ENCODE measurements around the gene PCGF1. TPM values are rescaled to one million over a fixed set of nuclear protein-coding genes. Genes with fewer than 3 reads are reported as not detected.
A peak's percentile ranks its signal among the peaks of the same experiment; 100 is the strongest.

The PCGF1 gene
- total and polyA plus RNA-seq, 2 of the 4 experiments (the other 2 are of a cell fraction), result 23.4 to 31.4 TPM

GRCh38 chr2:74525717-74526648, 18.5 kb upstream of the PCGF1 start, which contains the start of gene DQX1:
Gene DQX1 (minus strand): TSS chr2:74526231. CDS start chr2:74525729, 502 bp downstream.
- no peak for TF ChIP-seq CEBPB (IDR thresholded peaks at IDR 0.05; ENCODE audit: low read depth, low read length)
- TF ChIP-seq, protein P1, sequence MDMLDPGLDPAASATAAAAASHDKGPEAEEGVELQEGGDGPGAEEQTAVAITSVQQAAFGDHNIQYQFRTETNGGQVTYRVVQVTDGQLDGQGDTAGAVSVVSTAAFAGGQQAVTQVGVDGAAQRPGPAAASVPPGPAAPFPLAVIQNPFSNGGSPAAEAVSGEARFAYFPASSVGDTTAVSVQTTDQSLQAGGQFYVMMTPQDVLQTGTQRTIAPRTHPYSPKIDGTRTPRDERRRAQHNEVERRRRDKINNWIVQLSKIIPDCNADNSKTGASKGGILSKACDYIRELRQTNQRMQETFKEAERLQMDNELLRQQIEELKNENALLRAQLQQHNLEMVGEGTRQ (IDR thresholded peaks at IDR 0.05; ENCODE audit: low read depth, low read length), result no peak
- no peak for TF ChIP-seq MAZ (IDR thresholded peaks at IDR 0.05; ENCODE audit: borderline replicate concordance, low read depth, low read length)
- TF ChIP-seq, protein P2, sequence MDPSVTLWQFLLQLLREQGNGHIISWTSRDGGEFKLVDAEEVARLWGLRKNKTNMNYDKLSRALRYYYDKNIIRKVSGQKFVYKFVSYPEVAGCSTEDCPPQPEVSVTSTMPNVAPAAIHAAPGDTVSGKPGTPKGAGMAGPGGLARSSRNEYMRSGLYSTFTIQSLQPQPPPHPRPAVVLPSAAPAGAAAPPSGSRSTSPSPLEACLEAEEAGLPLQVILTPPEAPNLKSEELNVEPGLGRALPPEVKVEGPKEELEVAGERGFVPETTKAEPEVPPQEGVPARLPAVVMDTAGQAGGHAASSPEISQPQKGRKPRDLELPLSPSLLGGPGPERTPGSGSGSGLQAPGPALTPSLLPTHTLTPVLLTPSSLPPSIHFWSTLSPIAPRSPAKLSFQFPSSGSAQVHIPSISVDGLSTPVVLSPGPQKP (IDR thresholded peaks at IDR 0.05; ENCODE audit: borderline replicate concordance, low read depth, low read length), result no peak
- no peak for TF ChIP-seq RFX5 (IDR thresholded peaks at IDR 0.05; ENCODE audit: low read depth, low read length)
- TF ChIP-seq SMC3 (IDR thresholded peaks at IDR 0.05; ENCODE audit: low read depth, low read length), result no peak
- TF ChIP-seq FOS (IDR thresholded peaks at IDR 0.05; ENCODE audit: low read depth, low read length), result no peak
- TF ChIP-seq, protein P3, sequence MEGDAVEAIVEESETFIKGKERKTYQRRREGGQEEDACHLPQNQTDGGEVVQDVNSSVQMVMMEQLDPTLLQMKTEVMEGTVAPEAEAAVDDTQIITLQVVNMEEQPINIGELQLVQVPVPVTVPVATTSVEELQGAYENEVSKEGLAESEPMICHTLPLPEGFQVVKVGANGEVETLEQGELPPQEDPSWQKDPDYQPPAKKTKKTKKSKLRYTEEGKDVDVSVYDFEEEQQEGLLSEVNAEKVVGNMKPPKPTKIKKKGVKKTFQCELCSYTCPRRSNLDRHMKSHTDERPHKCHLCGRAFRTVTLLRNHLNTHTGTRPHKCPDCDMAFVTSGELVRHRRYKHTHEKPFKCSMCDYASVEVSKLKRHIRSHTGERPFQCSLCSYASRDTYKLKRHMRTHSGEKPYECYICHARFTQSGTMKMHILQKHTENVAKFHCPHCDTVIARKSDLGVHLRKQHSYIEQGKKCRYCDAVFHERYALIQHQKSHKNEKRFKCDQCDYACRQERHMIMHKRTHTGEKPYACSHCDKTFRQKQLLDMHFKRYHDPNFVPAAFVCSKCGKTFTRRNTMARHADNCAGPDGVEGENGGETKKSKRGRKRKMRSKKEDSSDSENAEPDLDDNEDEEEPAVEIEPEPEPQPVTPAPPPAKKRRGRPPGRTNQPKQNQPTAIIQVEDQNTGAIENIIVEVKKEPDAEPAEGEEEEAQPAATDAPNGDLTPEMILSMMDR (conservative IDR thresholded peaks at IDR 0.05; ENCODE audit: low read depth, low read length), result no peak
- TF ChIP-seq POLR2A (IDR thresholded peaks at IDR 0.05; ENCODE audit: low read depth, low read length), result no peak
- no peak for TF ChIP-seq CHD1 (IDR thresholded peaks at IDR 0.05; ENCODE audit: low read depth, low read length)
- TF ChIP-seq RAD21 (IDR thresholded peaks at IDR 0.05; ENCODE audit: low read length), result no peak
- no peak for TF ChIP-seq MXI1 (IDR thresholded peaks at IDR 0.05; ENCODE audit: borderline replicate concordance, low read depth, low read length)
- no peak for TF ChIP-seq BHLHE40 (IDR thresholded peaks at IDR 0.05; ENCODE audit: low read depth, low read length)
- TF ChIP-seq RCOR1 (IDR thresholded peaks at IDR 0.05; ENCODE audit: insufficient replicate concordance, low read length), result no peak
- ChIA-PET CTCF (no interaction called here), POLR2A (ENCODE audit: unreplicated experiment) (interaction anchor here (0.6 kb wide), 1 partner anchor 523 kb away, joined by 3 read pairs; no protein-coding TSS in a partner anchor)
- no peak within 1 kb of the TSS for H3K56ac ChIP-seq (ENCODE audit: extremely low read depth, insufficient read depth, low read length)
- DNase-seq (peak; percentile 41), ATAC-seq (ENCODE audit: low read depth) (no peak)
- peaks cover 15% of the 10 kb centered on the region for H3K27me3 ChIP-seq (ENCODE audit: control insufficient read depth, insufficient read depth, low read length)
- peaks cover 22 to 43% of the 10 kb centered on the region in 2 experiments for H3K79me1 ChIP-seq (ENCODE audit: low read depth in 1 of 2, low read length in 2 of 2)
- no peak within 1 kb of the TSS for H3K4me3 ChIP-seq (ENCODE audit: insufficient read depth, low read depth, low read length)
- no peak within 1 kb of the TSS for H3K18ac ChIP-seq (ENCODE audit: low read depth, low read length)
- H3K36me3 ChIP-seq (ENCODE audit: control insufficient read depth, insufficient read depth, low read length), result peaks cover 27% of the 10 kb centered on the region
- no peak within 1 kb of the TSS for H3K23ac ChIP-seq (ENCODE audit: low read depth, low read length)
- H4K91ac ChIP-seq (ENCODE audit: insufficient read depth, low read depth, low read length), result no peak within 1 kb of the TSS
- no peak within 1 kb of the TSS for H2BK15ac ChIP-seq (ENCODE audit: low read depth, low read length)
- H2AK5ac ChIP-seq (ENCODE audit: low read depth, low read length), result peak within 1 kb of the TSS; percentile 36; the same call in 1 of the 2 replicates
- no peak within 1 kb of the TSS for H3K4ac ChIP-seq (ENCODE audit: low read depth, low read length)
- H3K4me2 ChIP-seq (ENCODE audit: low read depth, low read length), result no peak within 1 kb of the TSS
- H3K9ac ChIP-seq (ENCODE audit: low read depth, low read length), result no peak within 1 kb of the TSS
- H3K9me3 ChIP-seq (ENCODE audit: control insufficient read depth, insufficient read depth, low read length), result no peaks in the 10 kb centered on the region
- no peak within 1 kb of the TSS for H2BK20ac ChIP-seq (ENCODE audit: low read depth, low read length)
- H4K5ac ChIP-seq (ENCODE audit: low read depth, low read length), result no peak within 1 kb of the TSS
- dilution Hi-C loops (cut with HindIII; ENCODE audit: low sequenced_read_pairs, unreplicated experiment) (no loop called here), intact Hi-C loops (cut with micrococcal nuclease) (no loop called here), in situ Hi-C loops (cut with MboI; ENCODE audit: low sequenced_read_pairs) (no loop called here)
- H2AK9ac ChIP-seq (replicated peaks; ENCODE audit: low read depth, low read length, poor library complexity), result peak within 1 kb of the TSS; percentile 71
- H3K14ac ChIP-seq (replicated peaks; ENCODE audit: low read depth, low read length), result no peak within 1 kb of the TSS
- no peak within 1 kb of the TSS for H3K27ac ChIP-seq (ENCODE audit: insufficient read depth, low read length)
- no peak within 1 kb of the TSS for H2BK120ac ChIP-seq (ENCODE audit: low read depth, low read length)
- BruUV-seq (replicated peaks), result no TSS peak
- H2AFZ ChIP-seq (replicated peaks; ENCODE audit: low read length, poor library complexity), result no peak within 1 kb of the TSS
- peaks cover 13% of the 10 kb centered on the region for H4K20me1 ChIP-seq (ENCODE audit: insufficient read depth, low read length)
- peaks cover 14% of the 10 kb centered on the region for H3K9me1 ChIP-seq (ENCODE audit: insufficient read depth, low read length)
- 96% methylated on average over 3 of the region's 11 CpGs; no CpG with 5 or more reads in 1 of the 2 experiments for WGBS, 2 experiments (ENCODE audit: extremely low coverage in 2 of 2, insufficient read length in 1 of 2)
- peaks cover 9% of the 10 kb centered on the region for H3K4me1 ChIP-seq (ENCODE audit: control insufficient read depth, insufficient read depth, low read length)
- H2BK5ac ChIP-seq (ENCODE audit: low read depth, low read length, poor library complexity, severe bottlenecking), result no peak within 1 kb of the TSS
- H4K8ac ChIP-seq (ENCODE audit: low read depth in 2 of 2, low read length in 2 of 2), result no peak within 1 kb of the TSS
